Brain pericyte (primary cell): ENCODE data around the gene ZMIZ1.
"Not testable (repeated sequence)": the region's sequence is repeated elsewhere in the genome, so short reads cannot be mapped to it uniquely, and the experiment has no call there.

Experiments used
- DNase-seq: peaks from one replicate; pipeline ENCODE4 v3.0.0-alpha.2; 2012; ENCODE audit warnings: low read depth, low spot score

ZMIZ1 gene

DNA sequence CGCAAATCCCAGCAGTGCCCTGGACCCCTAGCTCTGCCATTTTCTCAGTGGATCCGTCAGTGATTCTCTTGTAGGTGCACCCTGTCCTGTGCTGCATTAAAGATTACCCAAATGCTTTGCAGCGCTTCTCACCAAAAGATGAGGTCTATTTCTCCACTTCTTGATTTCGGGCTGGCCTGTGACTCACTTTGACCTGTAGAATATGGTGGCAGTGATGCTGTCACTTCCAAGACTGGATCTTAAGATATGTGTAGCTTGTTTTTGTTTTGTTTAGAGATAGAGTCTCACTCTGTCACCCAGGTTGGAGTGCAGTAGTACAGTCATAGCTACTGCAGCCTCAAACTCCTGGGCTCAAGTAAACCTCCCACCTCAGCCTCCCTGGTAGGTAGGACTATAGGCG lies 37.0 kb upstream of the ZMIZ1 start:
- no peak for DNase-seq

DNA sequence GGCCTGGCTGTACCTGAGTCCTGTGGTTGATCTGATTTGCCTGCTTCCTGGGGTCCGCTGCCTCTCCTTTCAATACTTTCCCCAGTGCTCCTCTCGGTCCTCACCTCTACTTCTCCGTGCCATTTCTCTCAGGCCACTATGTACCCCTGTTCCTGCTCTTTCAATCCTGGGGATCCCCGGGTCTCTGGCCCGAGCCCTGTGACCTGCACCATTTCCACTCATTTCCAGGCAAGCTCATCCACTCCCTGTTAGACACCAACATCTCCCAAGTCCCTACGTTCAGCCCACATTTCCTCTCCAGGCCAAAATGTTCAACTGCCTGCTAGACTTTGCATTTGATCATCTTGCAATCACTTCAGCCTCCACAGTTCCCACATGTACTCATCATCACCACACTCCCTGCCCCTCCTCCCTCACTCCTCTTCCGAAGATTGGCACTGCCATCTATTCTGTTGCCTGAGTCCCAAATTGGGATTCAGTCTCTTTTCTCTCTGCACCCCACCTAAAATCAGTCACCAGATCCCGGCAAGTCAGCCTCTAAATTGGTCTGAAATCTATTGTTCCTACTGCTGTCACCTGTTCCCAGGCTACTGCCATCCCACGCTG lies 34.4 kb upstream of the ZMIZ1 start:
- DNase-seq: no peak

DNA sequence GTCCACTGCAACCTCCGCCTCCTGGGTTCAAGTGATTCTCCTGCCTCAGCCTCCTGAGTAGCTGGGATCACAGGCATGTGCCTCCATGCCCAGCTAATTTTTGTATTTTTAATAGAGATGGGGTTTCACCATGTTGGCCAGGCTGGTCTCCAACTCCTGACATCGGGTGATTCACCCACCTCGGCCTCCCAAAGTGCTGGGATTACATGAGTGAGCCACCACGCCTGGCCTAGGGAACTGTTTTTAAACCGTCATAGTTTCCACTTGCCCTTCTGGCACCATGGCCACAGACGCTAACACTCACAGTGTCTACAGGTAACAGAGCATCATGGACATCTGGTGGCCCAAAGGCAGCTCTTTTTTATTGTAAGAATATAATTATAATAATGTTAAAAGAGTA lies 32.4 kb upstream of the ZMIZ1 start:
- not testable (repeated sequence) for DNase-seq

DNA sequence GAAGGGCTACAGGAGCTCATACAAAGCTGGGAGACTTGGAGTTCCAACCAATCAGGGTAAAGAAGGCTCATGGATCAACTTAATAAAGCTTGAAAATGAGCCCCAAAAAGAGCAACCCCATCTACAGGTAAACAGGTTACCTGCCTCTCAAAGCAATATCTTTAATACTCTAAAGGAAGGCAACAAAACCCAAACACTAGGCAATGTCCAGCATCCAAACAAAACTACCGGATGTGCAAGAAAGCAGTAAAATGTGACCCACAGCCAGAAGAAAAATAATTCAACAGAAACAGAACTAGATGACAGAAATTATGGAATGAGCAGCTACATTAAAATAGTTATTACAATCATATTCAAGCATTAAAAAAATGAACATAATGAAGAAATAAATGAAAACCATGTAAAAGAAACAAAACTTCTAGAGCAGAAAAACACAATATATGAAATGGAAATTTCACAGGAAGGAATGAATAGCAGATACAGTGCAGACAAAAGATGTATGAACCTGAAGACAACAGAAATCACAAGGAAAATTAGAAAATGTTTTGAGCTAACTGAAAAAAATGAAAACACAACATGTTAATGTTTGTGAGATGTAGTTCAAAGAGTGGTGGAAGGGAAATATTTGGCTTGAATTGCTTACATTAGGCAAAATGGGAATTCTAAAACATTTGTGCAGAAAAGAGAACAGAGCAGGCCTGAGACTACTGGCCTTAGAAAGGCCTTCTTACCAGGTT lies 30.5 kb upstream of the ZMIZ1 start:
- DNase-seq: no peak

DNA sequence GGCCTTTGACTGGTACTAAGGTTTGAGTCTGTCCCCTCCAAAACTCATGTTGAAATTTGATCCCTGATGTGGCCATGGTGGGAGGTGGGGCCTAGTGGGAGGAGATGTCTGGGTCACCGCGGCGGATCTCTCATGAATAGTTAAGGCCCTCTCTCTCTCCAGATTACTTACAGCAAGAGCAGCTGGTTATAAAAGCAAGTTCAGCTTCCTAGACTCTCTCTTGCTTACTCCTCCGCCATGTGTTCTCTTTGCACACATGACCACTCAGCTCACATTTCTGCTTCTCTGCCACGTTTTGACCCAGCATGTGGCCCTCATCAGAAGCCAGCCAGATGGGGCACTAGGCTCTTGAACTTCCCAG lies 29.9 kb upstream of the ZMIZ1 start:
- DNase-seq: no peak

DNA sequence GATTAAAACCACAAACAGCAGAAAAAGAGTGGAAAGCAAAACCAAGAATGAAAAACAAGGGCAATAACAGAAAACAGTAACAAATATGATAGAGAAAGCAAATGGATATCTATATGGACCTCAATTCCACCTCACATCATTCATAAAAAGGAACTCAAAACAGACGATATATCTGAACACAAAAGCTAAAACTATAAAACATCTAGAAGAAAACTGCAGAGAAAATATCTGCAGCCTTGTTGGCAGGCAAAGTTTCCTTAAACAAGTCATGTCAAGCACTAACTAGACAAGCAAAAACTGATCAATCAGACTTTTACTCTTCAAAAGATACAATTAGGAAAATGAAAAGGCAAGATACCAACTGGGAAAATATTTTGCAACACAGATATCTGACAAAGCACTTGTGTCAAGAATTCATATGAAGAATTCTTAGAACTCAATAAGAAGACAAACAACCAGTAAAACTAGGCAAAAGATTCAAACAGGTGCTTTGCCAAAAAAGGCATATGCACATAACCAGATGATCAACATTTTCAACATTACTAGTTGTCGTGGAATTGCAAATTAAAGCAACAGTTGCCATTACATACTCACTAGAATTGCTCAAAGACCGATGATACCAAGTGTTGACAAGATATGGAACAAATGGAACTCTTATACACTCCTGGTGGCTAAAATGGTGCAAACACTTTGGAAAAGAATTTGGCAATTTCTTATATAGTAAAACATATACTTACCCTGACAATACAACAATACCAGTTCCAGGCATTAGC lies 25.9 kb upstream of the ZMIZ1 start:
- DNase-seq: no peak

DNA sequence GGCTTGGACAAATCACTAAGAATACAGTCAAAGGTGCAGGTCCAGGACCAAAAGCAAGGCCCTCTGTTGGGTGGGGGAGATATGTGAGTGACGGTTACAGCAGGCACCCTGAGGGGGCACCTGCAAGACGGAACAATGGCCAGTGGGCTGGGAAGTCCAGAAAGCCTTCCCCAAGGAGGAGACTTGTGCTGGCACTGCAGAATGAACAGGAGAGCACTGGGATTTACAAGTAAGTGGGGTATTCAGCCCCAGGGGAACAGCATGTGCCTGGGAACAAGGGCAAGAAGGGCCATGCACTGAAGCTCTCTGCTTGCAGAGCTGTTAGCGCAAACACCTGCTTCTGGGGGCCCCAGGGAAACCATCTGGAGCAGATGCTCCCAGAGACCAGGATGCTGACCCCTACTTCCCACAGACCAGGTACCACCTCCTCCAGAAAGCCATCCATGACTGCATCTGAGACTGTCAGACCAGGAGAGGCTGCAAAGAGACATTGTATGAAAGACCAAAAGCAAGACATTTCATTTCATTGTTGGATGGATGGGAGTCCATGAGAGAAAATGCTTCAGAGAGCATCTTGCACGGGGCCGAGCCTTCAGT lies 24.6 kb upstream of the ZMIZ1 start:
- DNase-seq: no peak

DNA sequence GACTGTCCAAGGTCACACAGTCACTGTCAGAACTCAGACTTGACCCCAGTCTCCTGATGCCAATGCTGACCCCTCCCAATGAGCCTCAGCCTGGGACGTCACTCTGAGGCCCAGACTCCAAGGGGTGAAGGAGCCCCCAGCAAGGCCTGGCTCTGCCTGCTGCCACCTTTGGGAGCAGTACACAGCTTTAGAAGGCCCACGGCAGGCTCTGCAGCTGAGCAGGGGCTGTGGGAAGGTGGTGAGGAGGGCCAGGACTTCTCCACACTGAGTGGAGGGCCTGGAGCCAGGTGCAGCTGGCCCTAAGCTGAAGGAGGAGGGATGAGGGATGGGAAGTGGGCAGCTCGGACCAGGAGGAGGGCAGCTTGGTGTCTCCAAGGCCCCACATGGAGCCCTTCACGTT lies 23.9 kb upstream of the ZMIZ1 start:
- no peak for DNase-seq

DNA sequence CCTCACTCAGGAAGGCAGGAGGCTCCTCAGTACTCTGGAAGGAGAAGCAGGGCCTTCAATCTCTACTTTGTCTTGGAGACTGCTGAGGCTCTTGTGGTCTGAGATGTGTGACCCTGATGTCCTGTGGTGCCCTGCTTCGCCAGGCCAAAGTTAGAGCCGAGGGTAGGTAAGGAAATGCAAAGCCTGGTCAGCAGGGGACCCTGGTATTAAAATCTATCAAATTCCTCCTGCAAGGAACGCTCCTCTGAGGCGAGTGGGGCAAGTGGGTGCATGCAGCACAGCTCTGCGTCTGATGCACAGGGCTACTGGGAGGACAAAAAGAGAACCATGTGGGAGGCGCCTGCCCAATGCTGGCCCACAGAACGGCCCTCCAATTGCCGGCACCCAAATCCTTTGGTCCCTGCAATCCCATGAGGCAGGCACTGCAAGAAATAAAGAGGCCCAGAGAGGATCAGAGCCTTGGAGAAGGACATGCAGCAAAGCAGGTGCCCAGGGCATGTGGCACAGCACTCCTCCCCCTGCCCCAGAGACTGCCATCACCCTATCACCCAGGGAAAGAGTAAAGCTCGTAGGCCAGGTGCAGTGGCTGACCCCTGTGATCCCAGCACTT lies 23.1 kb upstream of the ZMIZ1 start:
- DNase-seq: no peak

DNA sequence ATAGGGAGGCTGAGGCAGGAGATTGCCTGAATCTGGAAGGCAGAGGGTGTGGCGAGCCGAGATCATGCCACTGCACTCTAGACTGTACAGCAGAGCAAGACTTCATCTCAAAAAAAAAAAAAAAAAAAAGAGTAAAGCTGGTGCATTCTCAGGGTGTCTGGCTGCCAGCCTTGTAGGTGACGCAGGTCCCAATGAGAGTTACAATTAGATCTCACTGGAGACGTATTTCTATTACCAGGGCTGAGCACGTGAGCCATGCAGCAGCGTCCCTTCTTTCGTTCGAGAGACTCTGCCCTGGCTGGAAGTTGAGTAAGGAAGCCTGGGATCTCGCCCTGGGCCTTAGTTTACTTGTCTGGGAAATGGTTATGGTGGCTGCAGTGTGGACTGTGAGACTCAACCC lies 22.4 kb upstream of the ZMIZ1 start:
- no peak for DNase-seq

DNA sequence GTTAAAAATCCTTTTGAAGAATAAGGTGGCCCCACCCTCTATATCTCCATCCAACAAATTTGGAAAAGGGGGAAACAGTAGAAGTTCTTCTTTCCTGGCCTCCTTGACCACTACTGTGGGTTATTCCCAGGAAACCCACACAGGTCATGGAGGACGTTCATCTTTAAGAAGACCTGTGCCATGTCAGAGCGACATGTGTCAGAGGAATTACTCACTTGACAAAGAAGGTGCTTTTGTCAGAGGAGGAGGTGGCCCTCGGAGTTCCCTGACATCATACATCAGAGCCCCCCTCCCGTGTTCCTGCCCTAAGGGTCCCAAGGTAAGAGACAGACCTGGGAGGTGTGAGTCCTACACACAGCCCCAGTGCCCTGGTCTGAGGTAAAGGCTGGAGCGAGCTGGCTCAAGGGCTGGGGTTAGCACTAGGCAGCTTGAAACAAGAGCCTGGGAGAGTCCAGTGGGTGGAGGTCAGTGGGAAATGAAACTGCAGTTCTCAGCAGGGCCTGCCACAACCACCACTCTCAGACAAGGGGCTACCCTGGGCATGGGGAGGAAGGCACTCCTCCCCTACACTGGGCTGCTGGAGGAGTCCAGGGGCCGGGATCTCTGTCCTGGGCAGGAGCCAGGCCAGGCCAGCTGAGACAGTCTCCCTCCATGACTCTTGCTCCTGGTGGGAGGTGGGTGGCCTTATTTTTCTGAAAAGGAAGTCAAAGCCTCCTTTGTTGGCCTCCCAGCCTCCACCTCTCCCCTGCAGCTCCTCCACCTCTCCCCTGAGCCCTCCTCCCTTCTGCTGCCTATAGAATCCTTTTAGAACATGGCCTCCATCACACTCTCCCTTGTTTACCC lies 21.8 kb upstream of the ZMIZ1 start:
- no peak for DNase-seq

DNA sequence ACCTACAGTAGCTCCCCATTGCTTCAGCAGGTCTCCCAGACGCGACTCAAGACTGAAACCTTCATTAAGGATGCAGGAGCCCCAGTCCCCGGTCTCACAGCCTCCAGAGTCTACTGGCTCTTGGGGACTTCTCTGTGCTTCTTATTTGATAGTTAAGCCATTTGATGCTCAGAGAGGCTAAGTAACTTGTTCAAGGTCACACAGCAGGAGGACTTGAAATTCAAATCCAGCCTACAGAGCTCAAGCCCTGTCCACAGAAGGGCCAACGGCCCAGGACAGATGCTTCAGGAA lies 21.2 kb upstream of the ZMIZ1 start:
- DNase-seq: no peak

DNA sequence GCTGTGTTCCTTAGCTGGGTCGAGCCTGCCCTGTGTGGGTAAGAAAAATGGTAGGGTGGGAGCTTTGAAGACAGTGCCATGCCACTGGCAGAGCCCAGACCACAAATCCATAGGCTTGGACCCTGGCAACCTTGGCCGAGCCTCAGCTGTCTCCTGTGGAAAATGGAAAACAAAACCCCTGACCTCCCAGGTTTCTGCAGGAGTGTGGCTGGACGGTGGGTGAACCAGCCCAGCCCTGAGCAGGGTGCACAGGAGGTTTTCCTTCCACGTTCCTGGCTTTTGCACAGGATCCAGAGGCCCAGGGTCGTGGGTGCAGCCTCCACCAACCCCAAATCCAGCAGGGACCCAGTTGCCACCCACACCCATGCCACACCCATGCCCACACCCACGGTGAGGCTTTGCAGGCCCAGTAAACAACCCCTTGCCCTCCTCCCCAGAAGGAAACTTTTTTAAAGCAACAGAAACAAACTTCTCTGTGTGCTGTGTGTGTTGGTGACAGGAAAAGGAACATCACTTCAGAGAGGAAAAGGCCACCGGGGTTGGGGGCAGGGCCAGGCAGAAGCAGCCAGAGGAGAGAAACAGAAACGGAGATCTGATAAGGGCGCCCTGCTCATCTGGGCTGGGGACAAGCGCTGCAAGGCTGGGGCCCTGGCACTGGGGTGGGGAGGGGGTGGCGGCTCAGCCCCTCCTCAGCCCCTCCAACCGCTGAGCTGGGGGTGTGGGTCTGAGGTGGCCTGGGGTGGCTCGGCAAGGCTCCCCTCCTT lies 20.7 kb upstream of the ZMIZ1 start:
- DNase-seq: no peak

DNA sequence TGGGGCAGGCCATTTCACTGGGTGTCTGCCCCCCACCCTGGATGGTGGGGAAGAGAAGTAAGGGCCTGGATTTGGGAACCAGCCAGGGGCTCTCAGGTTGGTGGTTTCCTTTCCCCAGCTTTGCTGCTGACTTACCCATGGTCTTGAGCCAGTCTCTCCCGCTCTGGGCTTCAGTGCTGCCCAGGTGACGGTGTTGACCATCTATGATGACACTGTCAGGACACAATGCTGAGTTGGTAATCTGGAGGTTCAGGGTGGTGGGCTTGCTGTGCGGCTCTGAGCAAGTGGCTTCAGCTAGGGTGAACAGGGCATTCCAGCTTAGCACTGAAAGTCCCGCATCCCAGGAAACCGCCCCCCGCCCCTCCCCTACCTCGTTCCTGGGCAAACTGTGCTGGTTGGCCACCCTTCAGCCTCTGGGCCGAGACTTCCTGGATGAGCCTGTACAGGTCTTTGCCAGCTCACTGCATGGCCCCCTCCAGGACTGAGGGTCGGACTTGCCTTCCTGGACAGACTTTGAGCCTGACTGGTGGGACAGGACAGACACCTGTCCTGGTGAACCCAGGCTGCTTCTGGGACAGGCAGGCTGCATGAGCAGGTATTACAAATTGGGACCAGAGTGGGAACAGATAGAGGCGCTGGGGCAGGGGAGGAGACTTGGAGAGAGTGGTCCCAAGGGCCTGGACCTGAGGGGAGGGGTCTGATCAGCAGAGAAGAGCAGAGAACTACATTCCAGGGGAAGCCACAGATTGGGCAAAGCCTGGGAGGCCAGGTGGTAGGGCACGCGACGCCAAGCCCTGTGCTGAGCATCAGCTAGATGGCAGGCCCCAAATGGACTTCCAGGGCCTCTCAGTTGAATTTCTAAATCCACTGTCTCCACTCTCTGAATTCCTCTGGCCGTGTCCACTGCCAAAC lies 19.9 kb upstream of the ZMIZ1 start:
- DNase-seq: no peak

DNA sequence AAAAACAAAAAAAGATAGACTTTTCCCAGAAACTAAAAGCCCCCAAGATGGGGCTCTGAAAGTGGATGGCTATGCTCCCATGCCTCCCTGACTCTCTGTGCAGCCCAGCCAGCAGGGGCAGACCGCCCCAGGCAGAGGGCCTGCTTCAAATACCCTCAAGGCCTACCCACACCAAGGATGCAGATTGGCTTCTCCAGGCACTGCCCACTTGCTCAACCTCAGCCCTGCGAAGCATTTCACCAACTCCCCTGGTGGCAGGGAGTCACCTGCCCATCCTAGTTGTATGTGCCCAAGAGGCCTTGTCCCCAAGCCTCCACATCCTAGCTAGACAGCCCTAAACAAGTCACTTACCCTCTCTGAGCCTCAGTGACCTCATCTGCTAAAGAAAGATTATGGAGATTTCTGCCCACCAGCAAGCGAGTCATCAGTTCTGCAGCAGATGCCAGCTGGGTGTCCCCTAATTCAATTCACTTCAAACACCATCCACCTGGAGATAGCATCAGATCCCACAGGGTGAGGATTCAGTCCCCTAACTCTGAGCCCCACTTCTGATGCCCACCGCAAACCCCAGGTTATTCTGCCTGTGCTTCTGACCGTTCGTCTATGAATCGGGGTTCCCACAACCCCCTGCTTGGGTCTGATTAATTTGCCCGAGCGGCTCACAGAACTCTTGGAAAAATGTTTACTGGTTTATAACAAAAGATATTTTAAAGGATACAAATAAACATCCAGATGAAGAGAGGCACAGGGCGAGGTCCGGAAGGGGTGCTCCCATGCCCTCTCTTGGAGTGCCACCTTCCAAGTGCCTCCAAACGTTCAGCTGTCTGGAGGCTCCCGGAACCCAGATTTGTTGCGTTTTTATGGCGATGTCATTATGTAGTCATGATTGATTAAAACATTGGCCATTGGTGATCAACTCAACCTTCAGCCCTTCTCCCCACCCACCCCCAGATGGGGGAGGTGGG lies 18.6 kb upstream of the ZMIZ1 start:
- no peak for DNase-seq

DNA sequence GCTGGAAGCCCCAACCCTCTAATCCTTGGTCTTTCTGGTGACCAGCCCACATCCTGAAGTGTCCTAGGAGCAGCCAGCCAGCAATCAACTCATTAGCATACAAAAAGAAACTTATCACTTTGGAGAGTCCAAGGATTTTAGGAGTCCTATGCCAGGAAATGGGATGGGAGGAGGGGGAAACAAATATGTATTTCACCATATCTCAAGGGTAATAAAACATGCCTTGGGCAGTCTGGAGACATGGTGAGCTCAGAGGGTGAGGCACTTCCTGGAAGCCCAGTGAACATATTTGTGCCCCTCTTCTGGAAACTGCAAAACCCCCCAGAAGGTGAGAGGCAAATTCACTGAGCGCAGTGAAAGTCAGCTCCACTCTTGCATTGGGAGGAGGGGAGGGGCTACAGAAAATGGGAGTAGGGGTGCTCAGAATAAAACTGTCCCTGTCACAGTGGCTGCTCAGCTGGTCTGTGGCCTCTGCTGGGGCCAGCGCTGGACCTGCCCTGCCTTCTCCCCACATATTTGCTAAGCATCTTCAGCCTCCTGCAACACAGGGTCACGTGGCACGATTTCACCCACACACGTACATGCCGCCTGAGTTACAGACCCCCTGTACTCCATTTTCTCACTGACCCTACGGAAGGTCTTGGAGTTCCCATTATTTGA lies 17.7 kb upstream of the ZMIZ1 start:
- no peak for DNase-seq

DNA sequence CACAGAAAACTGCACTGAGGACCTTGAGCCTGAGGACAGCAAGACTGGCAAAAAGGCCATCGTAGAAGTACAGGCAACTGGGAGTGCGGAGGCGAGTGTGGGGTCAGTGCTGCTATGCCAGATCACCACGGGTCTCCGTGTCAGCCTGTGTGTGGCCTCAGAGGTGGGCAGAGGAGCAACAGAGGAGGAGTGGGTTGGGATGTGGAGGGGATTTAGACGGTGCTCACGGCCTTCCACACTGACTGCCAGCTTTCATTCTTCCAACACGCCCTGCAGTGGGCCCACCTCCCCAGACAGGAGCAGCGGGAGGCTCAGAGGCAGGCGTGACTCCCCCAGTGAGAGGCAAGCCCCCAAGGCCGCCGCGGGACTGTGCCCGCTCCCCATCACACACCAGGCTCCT lies 17.0 kb upstream of the ZMIZ1 start:
- DNase-seq: no peak
